Uterus (tissue), 2 donors: ENCODE measurements around the gene HAUS5.

Source experiments
- POLR2A ChIP-seq, 2 donors: fragments of 450-650 bp; IDR thresholded peaks; one replicate each; pipeline ENCODE4 v1.6.1; 2016; ENCODE audit warnings: antibody characterized with exemption in 2 of 2, mild to moderate bottlenecking in 1 of 2, moderate library complexity in 1 of 2
- TF ChIP-seq, protein P1 (sequence below), 4 experiments: fragments of 200-600 bp in 2 of 4; fragments of 450-650 bp in 2 of 4; sonication (generic) in 2 of 4; IDR thresholded peaks; one replicate each; pipeline ENCODE4 v1.5.1; 2016 to 2019; ENCODE audit warnings: antibody characterized with exemption in 4 of 4, mild to moderate bottlenecking in 2 of 4, moderate library complexity in 1 of 4

DNA sequence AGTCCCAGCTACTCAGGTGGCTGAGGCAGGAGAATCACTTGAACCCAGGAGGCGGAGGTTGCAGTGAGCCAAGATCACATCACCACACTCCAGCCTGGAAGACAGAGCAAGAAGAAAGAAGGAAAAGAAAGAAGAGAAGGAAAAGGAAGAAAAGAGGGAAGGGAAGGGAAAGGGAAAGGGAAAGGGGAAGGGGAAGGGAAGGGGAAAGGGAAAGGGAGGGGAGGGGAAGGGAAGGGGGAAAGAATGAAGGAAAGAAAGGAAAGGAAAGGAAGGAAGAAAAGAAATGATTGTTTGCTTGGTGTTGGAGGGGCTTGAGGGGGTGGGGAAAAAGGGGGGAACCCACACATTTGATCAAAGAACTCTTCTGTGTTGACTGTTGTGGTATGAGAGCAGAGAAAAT, 16.6 kb upstream of the HAUS5 start:
- TF ChIP-seq, protein P1, sequence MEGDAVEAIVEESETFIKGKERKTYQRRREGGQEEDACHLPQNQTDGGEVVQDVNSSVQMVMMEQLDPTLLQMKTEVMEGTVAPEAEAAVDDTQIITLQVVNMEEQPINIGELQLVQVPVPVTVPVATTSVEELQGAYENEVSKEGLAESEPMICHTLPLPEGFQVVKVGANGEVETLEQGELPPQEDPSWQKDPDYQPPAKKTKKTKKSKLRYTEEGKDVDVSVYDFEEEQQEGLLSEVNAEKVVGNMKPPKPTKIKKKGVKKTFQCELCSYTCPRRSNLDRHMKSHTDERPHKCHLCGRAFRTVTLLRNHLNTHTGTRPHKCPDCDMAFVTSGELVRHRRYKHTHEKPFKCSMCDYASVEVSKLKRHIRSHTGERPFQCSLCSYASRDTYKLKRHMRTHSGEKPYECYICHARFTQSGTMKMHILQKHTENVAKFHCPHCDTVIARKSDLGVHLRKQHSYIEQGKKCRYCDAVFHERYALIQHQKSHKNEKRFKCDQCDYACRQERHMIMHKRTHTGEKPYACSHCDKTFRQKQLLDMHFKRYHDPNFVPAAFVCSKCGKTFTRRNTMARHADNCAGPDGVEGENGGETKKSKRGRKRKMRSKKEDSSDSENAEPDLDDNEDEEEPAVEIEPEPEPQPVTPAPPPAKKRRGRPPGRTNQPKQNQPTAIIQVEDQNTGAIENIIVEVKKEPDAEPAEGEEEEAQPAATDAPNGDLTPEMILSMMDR (IDR thresholded peaks at IDR 0.05): no peak
- TF ChIP-seq POLR2A (IDR thresholded peaks at IDR 0.05): no peak
